HG03045 (cell line): ENCODE data around the gene CCNY.
"Not testable (repeated sequence)": the region's sequence is repeated elsewhere in the genome, so short reads cannot be mapped to it uniquely, and the experiment has no call there.

Experiments
- ATAC-seq: cut with Tn5 transposase; IDR thresholded peaks from one replicate; pipeline ENCODE4 v1.9.1; 2021; ENCODE audit warnings: mild to moderate bottlenecking, moderate library complexity; ENCODE audit not compliant: unreplicated experiment

Gene CCNY

DNA sequence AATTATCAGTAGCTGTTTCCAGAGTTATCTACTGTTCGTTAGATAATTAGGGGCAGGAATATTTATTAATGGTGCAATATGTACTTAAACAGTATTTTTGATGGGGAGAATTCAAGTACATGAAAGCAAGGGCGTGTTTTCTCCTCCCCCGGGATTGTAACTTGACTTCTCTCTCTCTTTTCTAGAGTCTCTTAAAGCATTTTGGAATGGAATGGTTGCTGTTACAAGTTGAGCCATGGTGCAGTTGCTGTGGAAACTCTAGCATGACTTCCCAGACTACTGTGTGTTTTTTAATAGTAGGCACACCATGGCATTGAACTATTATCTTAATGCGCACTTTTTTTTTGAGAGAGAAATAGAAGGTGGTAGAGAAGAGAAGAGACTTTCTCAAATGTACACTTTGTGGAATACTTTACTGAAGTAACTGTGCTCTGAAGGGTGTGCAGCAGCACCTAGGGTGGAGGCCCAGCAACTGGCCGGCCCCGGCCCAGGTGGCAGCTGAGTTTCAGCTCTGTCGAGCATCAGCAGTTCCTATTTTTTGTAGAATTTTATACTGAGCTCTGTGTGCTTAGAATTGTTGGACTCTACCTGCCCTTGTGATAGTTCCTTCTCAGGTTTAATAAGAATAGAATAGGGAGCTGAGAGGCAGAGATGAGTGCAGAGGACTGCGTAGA, 64.4 kb downstream of the CCNY start:
- no peak for ATAC-seq

DNA sequence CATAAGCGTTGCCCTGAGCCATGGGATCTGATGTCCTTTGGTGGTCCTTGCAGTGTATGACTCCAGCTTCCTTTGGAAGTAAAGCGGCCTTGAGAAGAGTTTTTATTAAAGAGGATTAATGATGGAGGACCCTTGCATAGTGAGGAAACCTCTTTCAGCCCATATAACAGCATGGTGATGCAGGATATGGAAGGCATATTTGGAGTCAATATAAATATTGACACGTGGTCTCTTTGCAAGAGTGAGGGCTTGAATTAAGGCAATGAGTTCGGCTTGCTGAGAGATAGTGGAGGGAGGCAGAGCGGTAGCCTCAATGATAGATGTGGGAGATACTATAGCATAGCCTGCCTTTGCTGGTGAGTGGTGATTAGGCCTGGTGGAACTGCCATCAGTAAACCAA, 67.2 kb downstream of the CCNY start:
- not testable (repeated sequence) for ATAC-seq

DNA sequence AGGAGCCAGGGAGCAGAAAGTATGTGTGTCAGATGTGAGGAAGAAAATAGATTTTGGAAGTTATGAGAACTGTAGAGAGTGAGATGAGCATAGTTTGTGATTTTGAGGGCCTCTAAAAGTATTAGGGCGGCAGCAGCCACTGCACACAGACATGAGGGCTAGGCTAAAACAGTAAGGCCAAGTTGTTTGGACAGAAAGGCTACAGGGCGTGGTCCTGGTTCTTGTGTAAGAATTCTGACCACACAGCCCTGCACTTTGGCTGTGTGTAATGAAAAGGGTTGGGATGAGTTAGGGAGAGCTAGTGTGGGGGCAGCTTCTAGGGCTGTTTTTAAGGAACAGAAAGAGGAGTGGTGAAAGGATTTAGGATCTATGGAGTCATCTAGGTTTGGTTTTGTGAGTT, 67.8 kb downstream of the CCNY start:
- ATAC-seq, result not testable (repeated sequence)

DNA sequence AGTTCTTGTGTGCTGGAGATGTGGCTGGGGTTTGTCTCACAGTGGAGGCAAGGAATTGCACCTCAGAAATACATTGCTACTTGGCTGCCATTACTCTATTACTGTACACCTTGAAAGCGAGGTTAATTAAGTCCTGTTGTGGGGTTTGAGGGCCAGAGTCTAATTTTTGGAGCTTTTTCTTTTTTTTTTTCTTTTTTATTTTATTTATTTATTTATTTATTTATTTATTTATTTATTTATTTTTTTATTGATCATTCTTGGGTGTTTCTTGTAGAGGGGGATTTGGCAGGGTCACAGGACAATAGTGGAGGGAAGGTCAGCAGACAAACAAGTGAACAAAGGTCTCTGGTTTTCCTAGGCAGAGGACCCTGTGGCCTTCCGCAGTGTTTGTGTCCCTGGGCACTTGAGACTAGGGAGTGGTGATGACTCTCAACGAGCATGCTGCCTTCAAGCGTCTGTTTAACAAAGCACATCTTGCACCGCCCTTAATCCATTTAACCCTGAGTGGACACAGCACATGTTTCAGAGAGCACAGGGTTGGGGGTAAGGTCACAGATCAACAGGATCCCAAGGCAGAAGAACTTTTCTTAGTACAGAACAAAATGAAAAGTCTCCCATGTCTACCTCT, 69.8 kb downstream of the CCNY start:
- ATAC-seq, result not testable (repeated sequence)

DNA sequence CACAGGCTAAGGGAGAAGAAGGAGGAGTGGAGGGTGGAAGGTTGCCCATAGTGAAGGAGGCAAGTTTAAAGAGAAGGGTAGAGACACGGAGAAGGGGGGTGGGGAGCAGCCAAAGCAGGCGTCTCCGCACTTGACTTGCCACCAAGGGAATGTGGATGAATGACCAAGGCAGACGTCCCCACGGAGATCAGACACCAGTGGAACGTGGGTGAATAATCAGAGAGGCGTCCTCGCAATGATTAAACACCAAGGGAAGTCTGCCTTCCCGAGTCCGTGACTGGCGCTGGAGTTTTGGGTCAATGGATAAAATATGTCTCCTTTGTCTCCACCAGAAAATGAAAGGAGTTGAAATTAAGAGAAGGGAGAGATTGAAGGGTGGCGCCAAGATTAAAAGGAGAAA, 71.4 kb downstream of the CCNY start:
- not testable (repeated sequence) for ATAC-seq

DNA sequence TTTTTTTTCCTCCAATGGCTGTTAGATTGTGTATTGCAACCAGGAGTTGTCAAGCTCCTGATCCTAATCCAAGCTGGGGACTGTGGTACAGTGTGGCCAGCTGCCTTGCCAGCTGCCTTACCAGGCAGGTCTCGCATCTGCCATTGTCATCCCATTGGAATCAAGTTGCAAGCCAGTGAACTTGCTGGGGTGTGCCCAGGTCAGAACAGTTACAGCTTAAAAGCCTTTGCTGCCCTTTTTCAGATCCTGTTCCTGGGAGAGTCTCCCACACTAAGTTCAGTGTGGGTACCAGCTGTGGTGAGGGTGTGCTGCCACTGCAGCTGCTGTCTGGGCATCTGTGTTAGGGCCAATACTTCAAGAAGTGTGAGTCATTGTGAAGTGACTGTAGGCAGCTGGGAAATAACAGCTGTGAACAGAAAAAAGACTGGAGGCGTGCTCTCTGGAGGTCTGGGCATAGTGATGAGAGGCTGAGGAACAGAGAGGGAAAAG, 72.8 kb downstream of the CCNY start:
- ATAC-seq, result no peak

DNA sequence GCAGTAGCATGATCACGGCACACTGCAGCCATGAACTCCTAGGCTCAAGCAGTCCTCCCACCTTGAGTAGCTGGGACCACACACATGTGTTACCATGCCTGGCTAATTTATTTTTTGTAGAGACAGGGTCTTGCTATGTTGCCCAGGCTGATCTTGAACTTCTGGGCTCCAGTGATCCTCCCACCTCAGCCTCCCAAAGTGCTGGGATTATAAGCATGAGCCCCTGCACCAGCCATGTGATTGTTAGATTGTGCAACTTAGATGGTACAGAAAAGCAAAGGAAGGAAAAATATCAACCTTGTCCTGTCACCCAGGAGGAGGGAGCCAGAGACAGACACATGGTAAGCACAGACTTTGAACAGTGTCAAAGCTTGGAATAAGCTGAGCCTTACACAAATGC, 73.5 kb downstream of the CCNY start:
- ATAC-seq, result no peak

DNA sequence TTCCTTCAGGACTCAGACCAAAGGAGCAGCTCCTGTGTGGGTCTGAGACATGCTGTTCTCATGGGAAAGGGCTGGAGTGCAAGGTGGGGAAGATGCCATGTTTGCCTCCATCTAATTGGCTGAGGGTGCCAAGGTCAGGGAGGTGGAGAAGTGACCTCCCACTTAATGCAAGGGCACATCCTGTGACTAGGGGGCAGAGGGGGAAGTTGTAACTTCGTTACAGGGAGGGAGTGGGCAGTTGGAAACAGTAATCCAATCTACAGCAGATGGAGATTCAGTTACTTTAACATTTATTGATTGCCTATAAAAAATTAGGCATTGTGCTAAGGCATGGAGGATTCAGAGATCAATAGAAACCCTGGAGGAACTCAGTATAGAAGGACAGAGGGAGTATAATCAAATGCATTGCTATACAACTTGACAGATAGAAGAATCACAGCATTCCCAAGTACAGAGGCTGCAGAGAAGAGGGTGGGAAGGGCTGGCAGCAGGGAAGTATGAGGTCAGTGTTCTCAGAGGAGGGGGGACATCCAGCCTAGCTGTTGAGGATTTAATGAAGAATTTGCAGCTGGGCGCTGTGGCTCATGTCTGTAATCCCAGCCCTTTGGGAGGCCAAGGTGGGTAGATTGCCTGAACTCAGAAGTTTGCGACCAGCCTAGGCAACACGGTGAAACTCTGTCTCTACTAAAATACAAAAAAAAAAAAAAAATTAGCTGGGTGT, 75.9 kb downstream of the CCNY start:
- ATAC-seq, result no peak

DNA sequence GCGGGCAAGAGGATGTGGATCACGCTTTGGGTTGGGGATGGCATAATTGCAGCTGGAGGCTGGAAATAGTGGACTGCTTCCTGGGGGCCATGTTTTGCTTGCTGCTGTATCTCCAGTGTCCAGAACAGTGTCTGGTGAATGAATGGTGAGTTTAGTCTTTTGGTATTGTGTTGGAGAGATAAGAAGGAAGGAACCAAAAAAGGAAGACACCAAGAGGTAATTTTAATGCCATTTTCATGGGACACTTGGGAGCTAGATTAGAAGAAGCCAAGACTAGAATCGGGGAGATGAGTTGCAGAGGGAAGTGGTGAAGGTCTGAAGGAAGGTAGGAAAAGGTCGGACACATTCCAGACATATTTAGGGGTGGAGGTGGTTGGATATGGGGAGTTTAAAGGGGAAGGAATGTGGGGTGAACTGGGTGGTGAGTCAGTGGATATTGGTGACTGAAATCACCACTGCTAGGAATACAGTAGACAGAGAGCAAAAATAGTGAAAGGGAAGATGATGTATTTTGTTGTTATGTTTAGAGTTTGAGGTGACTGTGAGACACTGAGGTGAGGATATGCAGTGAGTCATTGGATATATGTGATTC, 76.7 kb downstream of the CCNY start:
- ATAC-seq, result no peak

DNA sequence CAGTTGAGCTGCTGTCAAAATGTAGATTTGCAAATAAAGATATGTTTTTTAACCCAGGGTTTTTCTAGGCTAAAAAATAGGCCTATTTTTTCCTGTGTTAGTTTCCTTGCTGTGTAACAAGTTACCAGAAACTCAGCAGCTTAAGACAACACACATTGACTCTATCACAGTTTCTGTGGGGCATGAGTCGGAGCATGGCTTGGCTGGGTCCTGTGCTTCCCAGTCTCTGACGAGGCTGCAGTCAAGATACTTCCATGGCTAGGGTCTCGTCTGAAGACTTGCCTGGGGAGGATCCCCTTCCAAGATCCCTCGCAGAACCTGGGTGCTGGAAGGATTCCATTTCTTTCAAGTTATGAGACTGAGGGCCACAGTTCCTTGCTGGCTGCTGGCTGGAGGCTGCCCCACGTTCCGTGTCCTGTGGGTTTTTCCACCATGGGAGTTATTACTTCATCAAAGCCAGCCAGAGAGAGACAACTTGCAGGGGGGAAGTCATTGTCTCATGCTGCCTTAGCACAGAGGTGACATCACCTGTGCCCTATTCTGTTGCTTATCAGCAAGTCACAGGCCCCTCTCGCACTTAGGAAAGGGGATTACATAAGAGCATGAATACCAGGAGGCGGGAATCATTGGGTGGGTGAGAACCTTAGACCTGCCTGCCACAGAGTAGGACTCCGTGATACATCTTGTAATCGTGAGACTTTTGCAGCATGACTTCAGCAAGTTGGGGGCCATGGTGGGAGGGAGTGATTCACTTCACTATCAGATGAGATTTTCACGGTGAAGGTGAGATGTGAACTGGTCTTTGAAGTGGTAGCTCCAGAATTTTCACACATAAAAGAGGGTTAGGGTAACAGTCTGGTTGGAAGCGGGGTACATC, 77.9 kb downstream of the CCNY start:
- no peak for ATAC-seq

DNA sequence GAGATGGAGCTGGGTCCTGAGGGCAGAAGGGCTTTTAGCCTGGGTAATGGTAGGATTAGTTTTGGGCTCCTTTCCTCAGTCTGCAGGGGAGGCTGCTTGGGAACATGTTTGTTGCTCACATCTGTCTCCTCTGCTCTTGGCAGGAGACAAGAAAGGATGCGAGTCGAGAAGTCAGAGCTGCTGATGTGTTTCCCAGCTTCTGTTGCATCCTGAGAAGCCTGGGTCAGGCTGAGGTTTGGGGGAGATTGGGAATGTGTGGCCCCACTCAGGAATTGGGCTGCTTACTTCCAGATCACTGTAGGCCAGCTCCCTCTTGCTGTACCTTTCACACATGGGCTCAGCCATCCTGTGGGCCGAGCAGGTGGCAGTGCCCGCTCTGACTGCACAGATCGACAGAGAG, 79.2 kb downstream of the CCNY start:
- no peak for ATAC-seq

DNA sequence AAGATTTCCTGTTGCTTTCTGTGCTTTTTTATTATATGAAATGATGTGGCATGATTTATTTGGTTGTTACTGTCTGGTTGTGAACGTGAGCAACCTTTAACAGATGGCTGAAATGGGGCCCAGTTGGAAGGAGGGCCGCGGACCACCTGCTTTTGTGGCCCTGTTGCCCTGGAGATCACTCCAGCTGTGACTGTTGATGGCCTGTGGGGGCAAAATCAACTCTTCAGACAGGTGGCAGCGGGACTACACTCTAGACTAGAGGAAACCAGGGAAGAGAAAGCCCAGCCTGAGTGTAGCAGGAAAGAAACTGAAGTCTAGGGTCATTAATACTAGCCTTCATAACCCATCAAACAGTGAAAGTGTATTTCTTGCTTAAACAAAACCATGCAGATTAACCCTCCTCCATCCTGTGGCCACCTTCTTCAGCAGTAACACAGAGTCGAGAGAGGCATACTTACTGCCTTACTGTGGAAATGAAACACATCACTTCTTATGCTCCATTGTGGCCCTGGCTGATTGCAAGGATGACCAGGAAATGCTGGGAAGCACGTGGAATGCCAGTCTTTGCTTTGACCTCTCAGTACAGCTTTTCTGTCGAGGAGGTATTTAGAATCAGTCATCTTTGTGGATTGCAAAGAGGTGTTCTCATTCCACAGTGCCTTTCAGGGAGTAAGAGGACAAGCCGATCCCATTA, 80.5 kb downstream of the CCNY start:
- no peak for ATAC-seq

DNA sequence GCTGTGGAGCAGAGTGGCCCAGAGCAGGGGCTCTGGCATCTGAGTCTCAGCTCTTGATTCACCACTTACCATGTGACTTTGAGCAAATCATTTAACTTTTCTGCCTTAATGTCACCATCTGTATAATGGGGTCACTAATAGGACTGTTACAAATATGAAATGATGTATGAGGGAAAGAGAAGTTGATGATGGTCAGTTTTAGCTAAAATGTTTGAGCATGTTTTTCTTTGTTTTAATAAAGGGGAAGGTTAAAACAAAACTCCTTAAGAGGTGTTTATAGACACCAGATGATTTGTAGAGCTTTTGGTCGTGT, 81.0 kb downstream of the CCNY start:
- no peak for ATAC-seq

DNA sequence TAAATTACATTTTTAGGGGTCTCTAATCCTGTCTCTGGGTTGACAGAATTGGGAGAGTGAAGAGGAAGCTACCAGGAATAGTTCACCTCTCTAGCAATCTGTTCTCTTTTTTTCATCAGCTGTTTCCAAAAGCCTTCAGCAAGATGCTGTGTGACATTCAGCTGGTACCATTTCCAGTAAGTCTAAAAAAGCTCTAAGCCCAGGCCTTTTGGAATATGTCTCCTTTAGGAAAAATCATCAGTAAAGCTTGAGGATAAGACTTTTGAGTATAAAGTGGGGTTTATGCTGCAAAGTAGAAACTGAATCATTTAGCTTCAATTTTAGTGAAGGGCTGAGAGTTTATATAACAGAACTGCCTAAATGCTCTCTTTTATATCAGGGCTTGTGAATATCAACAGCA, 81.5 kb downstream of the CCNY start:
- no peak for ATAC-seq

DNA sequence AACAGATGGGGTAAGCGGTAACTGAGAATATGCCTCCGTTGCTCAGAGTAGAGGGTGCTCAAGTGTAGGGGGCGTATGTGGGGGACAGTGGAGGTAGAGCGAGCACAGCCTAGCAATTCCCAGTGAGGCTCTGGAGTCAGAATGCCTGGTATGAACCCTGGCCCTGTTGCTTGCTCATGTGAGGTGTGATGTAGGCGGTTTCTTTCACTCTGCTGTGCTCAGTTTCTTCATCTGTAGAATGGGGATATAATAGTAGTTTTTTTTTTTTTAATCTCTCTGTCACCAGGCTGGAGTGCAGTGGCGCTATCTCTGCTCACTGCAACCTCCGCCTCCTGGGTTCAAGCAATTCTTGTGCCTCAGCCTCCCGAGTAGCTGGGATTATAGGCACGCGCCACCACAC, 82.3 kb downstream of the CCNY start:
- not testable (repeated sequence) for ATAC-seq

DNA sequence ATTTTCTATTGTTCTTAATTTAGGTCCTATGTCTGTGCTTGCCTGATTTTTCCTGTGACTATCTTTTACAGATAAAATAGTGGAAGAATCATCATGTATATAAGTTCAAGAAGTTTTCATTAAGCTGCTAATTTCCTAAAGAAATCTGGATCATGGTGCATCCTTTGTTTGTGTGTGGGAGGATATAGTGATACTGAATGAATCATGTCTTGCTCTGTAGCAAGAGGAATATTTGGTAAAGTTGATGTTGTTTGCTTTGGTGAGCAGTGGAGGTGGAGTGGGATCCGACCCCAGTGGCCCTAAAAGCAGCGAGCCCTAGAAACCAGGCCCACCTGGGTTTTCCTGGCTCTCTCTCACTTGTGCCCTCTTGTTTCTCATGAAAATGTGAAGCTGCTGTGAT, 83.7 kb downstream of the CCNY start:
- no peak for ATAC-seq

DNA sequence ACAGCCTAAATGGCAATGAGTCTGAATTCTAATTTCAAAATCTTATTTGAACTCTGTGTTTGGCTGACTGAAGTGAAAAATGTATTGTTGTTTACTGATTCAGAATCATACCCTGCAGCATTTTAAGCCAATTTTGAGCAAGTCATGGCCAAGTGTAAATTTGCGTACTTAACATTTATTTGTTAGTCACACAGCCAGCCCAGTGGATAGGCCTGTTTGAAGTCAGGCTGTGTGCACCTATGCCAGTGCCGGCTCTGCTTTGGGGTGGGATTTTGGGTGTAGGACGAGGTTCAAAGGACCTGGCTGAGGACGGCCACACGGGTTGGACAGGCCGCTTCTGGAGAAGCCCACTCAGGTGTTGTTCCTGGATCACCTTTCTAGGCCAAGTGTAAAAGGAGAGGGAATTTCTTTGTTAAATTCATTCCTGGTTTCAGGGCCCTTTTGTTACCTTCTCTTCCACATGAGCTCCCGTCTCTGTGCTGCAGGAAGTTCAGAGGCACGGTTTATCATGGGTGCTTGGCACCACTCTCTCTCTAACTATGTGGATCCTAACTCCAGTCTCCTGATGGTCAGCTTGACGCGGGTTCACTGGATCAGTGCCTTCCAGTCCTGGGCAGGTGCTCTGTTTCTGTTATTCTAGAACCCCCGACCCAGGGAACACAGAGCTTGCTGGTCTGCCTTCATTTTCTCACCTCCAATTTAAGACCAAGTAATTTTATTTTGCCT, 84.7 kb downstream of the CCNY start:
- ATAC-seq, result no peak

DNA sequence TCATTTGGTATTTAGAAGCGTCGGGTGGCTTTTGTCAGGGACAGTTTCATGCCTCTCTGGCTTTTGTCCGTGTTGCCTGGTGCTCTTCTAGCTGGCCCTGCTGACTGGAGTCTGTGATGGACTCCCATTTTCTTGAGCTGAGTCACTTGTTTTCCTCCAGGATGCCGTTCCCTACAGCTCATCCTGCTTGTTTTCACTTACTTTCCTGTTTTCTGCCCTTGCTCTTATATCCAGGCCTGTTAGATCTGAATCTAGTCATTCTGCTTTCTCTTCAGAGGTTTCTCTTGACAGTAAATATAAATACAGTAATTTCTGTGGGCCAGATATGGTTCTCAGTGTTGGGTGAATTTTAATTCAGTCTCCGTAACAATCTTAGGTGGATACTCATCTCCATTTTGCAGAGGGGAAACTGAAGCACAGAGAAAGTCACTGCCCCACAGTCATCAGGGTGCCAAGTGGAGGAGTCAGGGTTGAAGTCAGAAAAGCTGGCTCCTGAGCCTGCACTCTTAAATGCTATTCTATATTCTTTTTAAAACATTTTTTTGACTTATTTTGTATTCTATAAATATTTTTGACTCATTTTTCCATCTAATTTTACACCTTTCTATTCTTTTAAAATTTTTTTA, 85.4 kb downstream of the CCNY start:
- no peak for ATAC-seq

DNA sequence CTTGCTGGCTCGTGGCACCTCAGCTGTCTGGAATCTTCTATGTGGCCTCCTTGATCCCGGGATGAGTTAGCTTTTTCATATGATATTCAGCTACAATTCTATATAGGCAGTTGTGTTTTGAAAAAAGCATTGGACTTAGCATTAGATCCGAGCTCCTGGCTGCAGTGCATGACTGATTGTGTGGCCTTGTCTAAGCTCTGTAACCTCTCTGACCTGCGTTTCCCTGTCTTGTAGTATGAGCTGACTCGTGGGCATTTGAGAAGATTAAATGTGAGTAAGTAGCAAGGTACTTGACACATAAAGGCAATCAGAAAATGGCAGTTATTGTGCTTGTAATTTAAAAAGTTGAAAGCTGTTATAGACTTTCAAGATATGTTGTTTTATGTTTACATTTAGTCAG, 85.9 kb downstream of the CCNY start:
- no peak for ATAC-seq
